IPS-20b (cell line): Measurements from ENCODE around the gene GNG4.
"Not testable (repeated sequence)": the region's sequence is repeated elsewhere in the genome, so short reads cannot be mapped to it uniquely, and the experiment has no call there.

Experiments
- H3K27ac ChIP-seq: one replicate; pipeline ENCODE4 v1.5.1; 2013; ENCODE audit warnings: low read length
- H3K27me3 ChIP-seq: 2 replicates; pipeline ENCODE4 v1.6.1; 2013; ENCODE audit warnings: mild to moderate bottlenecking, low read length, inconsistent platforms; ENCODE audit not compliant: insufficient read depth
- H3K36me3 ChIP-seq: 2 replicates; pipeline ENCODE4 v1.6.1; 2013; ENCODE audit warnings: low read depth, mild to moderate bottlenecking, inconsistent platforms, low read length, moderate library complexity; ENCODE audit not compliant: insufficient read depth
- H3K4me1 ChIP-seq: 2 replicates; pipeline ENCODE4 v1.6.1; 2013; ENCODE audit warnings: mild to moderate bottlenecking, control low read depth, inconsistent platforms, low read length, moderate library complexity; ENCODE audit not compliant: insufficient read depth
- H3K4me3 ChIP-seq: 2 replicates; pipeline ENCODE4 v1.5.1; 2013; ENCODE audit warnings: mild to moderate bottlenecking, low read length, inconsistent platforms
- H3K9ac ChIP-seq: 2 replicates; pipeline ENCODE4 v1.6.1; 2013; ENCODE audit warnings: low read depth, mild to moderate bottlenecking, inconsistent platforms, low read length, moderate library complexity
- H3K9me3 ChIP-seq: 2 replicates; pipeline ENCODE4 v1.6.1; 2013; ENCODE audit warnings: mild to moderate bottlenecking, low read depth, low read length, inconsistent platforms; ENCODE audit not compliant: insufficient read depth

Gene GNG4

DNA sequence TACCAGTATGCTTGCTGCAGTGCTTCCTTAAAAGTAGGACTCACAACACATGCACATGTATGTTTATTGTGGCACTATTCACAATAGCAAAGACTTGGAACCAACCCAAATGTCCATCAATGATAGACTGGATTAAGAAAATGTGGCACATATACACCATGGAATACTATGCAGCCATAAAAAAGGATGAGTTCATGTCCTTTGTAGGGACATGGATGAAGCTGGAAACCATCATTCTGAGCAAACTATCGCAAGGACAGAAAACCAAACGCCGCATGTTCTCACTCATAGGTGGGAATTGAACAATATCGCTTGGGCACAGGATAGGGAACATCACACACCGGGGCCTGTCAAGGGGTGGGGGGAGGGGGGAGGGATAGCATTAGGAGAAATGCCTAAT lies 76.6 kb downstream of the GNG4 start:
- H3K36me3 ChIP-seq, H3K4me1 ChIP-seq, H3K4me3 ChIP-seq, H3K27me3 ChIP-seq, H3K9ac ChIP-seq, H3K27ac ChIP-seq, H3K9me3 ChIP-seq: not testable (repeated sequence)

GRCh38 chr1:235571482-235571881 lies 78.1 kb downstream of the GNG4 start:
- Histone ChIP-seq H3K9me3 (no peaks in the 10 kb centered on the region), H3K27ac (no peak overlapping the region), H3K27me3 (no peaks in the 10 kb centered on the region), H3K36me3 (no peaks in the 10 kb centered on the region), H3K9ac (no peak overlapping the region), H3K4me1 (no peaks in the 10 kb centered on the region), H3K4me3 (no peak overlapping the region)

DNA sequence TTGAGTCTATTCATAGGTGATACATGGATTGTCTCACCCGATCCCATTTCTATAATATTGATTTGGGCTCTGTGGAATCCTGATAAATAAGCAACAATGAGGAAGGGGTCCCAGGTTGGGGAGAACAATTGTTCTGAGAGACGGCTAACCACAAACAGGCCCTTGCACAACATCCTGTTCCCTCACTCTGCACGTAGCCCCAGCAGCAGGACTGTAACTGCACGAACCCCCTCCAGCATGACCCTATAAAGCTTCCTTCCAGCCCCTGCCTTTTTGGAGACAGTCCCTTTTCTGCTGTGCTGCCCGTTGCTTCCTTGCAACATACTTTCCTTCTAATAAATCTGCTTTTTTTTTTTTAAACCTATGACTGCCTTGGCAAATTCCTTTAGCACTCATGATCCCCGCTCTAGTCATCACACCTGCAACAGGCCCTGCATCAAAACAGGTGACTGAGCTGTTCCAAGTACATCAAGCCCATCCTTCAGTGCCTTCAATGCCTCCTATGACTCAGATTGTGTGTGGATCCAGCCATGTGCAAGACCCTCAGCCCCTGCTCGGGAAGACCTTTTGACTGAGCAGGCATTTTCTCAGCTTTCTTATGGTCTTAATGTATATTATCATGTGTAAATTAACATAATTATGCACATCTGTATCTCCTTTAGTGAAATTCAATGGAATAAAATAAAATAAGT lies 81.6 kb downstream of the GNG4 start:
- Histone ChIP-seq H3K4me1 (no peaks in the 10 kb centered on the region), H3K27me3 (no peaks in the 10 kb centered on the region), H3K36me3 (0 out of 2 replicates have a peak, but pooled peaks cover under 1% of the 10 kb centered on the region), H3K27ac (no peak overlapping the region), H3K9ac (no peak overlapping the region), H3K4me3 (no peak overlapping the region), H3K9me3 (no peaks in the 10 kb centered on the region)

DNA sequence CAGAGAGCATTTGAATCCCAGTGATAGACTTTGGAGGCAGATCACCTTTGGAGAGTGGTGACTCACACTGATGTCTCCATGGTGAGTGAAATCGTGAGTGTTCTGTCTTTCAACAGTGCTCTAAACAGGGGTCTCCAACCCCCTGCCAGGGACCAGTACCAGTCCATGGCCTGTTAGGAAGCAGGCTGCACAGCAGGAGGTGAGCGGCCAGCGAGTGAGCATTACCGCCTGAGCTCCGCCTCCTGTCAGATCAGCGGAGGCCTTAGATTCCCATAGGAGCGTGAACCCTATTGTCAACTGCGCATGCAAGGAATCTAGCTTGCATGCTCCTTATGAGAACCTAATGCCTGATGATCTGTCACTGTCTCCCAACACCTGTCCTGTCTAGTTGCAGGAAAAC lies 83.5 kb downstream of the GNG4 start:
- Histone ChIP-seq H3K27me3 (no peaks in the 10 kb centered on the region), H3K27ac (no peak overlapping the region), H3K4me3 (no peak overlapping the region), H3K36me3 (0 out of 2 replicates have a peak, but pooled peaks cover 3% of the 10 kb centered on the region), H3K4me1 (no peaks in the 10 kb centered on the region), H3K9ac (no peak overlapping the region), H3K9me3 (no peaks in the 10 kb centered on the region)

GRCh38 chr1:235563513-235564061 lies 86.0 kb downstream of the GNG4 start:
- Histone ChIP-seq H3K36me3 (0 out of 2 replicates have a peak, but pooled peaks cover 3% of the 10 kb centered on the region), H3K27ac (no peak overlapping the region), H3K27me3 (no peaks in the 10 kb centered on the region), H3K9ac (no peak overlapping the region), H3K4me3 (no peak overlapping the region), H3K4me1 (no peaks in the 10 kb centered on the region), H3K9me3 (no peaks in the 10 kb centered on the region)

GRCh38 chr1:235562589-235562988 lies 87.0 kb downstream of the GNG4 start:
- no peaks in the 10 kb centered on the region for H3K9me3 ChIP-seq
- H3K36me3 ChIP-seq = 0 out of 2 replicates have a peak, but pooled peaks cover 3% of the 10 kb centered on the region
- no peak overlapping the region for H3K4me3 ChIP-seq
- H3K4me1 ChIP-seq = no peaks in the 10 kb centered on the region
- H3K27ac ChIP-seq = no peak overlapping the region
- H3K9ac ChIP-seq = no peak overlapping the region
- no peaks in the 10 kb centered on the region for H3K27me3 ChIP-seq

DNA sequence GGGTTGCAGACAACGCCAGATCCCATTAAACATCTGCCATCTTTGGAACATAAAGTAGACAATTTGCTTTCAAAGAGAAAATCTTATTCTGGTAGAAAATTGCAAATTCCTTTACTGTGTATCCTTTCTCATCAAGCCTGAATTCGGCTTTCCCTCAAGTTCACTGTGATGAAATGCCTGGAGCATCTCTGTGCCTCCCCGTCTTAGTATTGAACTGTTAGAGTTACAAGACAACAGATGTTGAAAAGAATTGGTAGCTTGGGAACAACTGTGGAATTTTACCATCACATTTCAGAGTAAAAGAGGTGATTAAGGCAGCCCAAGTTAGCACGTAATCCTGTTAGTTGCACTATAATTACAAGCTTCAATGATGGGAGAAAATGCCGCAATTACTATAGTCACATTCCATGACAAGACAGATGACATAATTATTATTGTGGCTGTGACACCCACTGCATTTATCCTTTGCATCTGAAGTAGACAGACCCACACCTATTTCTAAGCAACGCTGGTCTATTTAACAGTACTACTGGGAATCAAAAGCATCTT lies 90.9 kb downstream of the GNG4 start:
- H3K9me3 ChIP-seq = no peaks in the 10 kb centered on the region
- 0 out of 2 replicates have a peak, but pooled peaks cover 3% of the 10 kb centered on the region for H3K36me3 ChIP-seq
- no peaks in the 10 kb centered on the region for H3K27me3 ChIP-seq
- H3K4me3 ChIP-seq = no peak overlapping the region
- H3K4me1 ChIP-seq = no peaks in the 10 kb centered on the region
- H3K9ac ChIP-seq = no peak overlapping the region
- no peak overlapping the region for H3K27ac ChIP-seq

DNA sequence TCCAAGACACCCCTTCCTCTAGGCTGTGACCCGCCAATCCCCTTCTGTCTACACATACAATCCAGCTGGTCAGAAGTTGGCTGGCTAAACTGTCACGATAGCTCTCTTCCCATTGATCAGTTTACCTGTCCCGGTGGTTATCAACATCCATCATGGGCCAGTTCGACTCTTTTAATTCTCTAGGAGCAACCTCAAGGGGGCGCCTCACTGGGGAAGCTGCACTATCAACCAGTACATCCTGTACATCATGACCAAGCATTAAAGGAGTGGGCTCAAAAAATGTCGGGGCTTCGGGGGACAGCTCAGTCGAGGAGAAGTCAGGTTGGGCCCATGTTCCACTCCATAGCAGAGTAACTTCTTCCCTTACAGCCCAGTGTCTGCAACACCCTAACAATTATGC lies 92.1 kb downstream of the GNG4 start:
- Histone ChIP-seq H3K4me3 (no peak overlapping the region), H3K4me1 (no peaks in the 10 kb centered on the region), H3K9ac (no peak overlapping the region), H3K27me3 (no peaks in the 10 kb centered on the region), H3K27ac (no peak overlapping the region), H3K9me3 (no peaks in the 10 kb centered on the region), H3K36me3 (no peaks in the 10 kb centered on the region)

GRCh38 chr1:235556807-235557206 lies 92.8 kb downstream of the GNG4 start:
- H3K9ac ChIP-seq = no peak overlapping the region
- H3K4me1 ChIP-seq = no peaks in the 10 kb centered on the region
- H3K9me3 ChIP-seq = no peaks in the 10 kb centered on the region
- no peak overlapping the region for H3K27ac ChIP-seq
- no peaks in the 10 kb centered on the region for H3K27me3 ChIP-seq
- H3K36me3 ChIP-seq = no peaks in the 10 kb centered on the region
- no peak overlapping the region for H3K4me3 ChIP-seq

DNA sequence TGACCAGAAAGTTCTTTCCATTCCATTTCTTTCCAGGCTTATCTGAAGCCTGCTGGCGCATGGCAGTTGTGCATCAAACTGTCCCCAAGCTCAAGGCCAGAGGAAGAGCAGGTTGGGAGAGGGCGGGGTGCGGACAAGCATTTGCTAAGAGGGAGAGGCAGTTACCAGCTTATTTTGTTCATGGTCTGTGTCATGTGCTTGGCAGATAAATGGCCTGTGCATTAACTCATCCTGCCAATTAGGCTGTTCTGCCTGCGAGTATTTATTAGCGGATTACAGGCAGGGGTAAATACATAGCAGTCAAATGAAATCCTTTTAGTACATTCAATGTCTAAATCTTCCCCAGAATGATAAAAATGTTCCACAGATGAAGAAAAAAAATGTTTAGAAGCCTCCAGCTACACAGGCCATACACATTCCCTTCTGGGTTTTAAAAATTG lies 96.5 kb downstream of the GNG4 start:
- H3K9ac ChIP-seq = no peak overlapping the region
- no peaks in the 10 kb centered on the region for H3K9me3 ChIP-seq
- H3K27me3 ChIP-seq = no peaks in the 10 kb centered on the region
- H3K36me3 ChIP-seq = no peaks in the 10 kb centered on the region; the same call in 1 of the 2 replicates
- no peak overlapping the region for H3K27ac ChIP-seq
- no peaks in the 10 kb centered on the region for H3K4me1 ChIP-seq
- H3K4me3 ChIP-seq = no peak overlapping the region

DNA sequence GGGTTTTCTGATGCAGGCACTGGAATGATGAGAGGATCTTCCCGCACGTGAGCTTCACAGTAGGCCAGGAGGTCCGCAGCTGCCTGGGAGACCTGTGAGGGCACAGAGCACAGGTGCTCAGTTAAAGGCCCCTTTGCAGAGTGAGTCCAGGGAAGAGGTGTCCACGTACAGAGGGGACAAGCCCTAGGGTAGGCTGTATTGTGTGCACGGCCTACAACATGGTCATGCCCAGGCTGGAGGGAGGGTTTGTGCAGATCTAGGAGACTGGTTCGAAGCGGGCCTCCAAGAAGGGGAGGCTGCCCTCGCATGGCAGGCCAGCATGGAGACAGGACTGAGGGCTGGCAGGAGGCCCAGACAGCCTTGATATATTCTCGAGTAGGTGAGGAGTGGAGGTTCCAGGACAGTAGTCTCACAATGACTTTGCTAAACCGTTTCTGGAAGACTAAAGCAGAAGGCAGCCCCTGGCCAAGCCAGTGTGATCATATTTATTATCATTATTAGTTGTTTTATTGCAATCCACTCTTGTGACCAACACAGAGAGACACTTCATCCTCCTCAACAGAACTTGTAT lies 97.4 kb downstream of the GNG4 start:
- Histone ChIP-seq H3K4me3 (no peak overlapping the region), H3K4me1 (no peaks in the 10 kb centered on the region), H3K36me3 (no peaks in the 10 kb centered on the region; the same call in 1 of the 2 replicates), H3K9ac (no peak overlapping the region), H3K9me3 (no peaks in the 10 kb centered on the region), H3K27ac (no peak overlapping the region), H3K27me3 (no peaks in the 10 kb centered on the region)
